ENCODE data around the gene RARS1.
"Not testable (repeated sequence)": the region's sequence is repeated elsewhere in the genome, so short reads cannot be mapped to it uniquely, and the experiment has no call there.

Gene RARS1

DNA sequence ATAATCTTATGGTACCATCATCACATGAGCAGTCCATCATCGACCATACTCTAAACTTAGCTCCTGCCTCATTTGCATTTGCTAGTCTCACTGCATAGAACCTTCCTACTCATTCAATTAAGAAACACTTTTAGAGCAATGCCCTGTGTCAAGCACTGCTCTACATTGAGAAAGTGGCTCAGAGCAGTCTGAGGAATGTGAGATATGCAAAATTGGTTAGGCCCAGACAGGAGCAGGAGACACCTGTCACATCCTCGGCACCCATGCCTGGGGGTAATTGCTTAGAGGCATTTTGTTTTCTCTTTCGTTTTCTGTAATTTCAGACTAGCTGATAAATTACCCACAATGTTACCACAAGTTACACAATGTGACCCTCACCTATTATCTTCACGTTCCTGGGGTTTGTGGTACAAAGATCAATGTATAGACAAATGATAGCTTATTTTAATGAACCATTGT is 4.9 kb upstream of the RARS1 start:
- DNase-seq (ENCODE audit: low read depth), result no peak

DNA sequence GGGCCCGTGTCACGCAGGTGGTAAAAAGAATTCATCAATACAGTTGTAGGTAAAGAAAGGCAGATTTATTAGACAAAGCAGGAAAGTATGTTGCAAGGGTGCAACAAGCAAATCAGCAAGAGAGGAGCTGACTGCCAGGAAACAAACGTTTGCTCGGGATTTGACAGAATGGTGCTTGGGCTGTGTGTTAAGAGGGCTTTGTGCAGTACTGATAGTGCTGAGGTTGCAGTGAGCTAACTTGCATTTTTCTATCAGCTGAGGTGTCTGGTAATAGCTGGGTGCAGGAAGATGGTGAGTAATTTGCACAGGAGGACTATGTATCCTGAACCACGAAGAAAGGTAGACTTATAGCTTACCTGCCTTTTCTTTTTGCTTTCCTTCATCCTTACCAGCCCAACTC is 3.9 kb upstream of the RARS1 start:
- no peak for DNase-seq (ENCODE audit: low read depth)

DNA sequence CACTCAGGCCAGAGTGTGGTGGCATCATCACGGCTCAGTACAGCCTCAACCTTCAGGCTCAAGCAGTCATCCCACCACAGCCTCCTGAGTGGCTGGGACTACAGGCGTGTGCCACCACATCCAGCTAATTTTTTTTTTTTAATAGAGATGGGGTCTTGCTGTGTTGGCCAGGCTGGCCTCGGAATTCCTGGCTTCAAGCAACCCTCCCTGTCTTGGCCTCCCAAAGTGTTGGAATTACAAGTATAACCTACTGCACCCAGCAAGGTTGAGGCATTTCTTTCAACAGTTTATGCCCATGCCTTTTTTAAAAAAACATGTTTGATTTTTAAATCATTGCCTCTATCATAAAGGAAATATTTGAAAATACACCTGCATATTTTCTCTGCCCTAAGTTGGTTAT is 2.8 kb downstream of the RARS1 start:
- DNase-seq (ENCODE audit: low read depth), result no peak

DNA sequence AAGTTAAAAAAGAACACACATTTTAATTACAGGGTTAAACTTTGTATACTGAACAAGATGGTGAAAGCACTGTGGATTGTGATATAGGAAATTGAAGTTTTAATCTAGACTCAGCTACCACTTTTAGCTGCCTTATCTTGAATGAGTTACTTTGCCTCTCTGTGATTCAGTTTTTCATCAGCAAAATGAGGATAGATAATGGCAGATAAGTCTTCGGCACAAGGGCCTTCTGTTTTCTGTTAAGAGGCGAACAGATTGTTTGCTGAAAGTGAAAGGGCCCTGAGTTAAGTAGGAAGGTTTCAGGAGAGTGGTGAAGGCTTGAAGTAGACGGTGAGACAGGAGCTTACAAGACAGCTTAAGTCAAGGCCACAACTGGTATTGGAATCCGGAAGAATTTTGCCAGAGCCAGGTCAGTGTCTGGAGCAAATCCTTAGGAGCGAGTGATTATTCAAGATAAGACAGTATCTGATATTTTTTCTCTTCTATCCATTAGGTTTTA is 7.8 kb downstream of the RARS1 start:
- DNase-seq (ENCODE audit: low read depth), result no peak

DNA sequence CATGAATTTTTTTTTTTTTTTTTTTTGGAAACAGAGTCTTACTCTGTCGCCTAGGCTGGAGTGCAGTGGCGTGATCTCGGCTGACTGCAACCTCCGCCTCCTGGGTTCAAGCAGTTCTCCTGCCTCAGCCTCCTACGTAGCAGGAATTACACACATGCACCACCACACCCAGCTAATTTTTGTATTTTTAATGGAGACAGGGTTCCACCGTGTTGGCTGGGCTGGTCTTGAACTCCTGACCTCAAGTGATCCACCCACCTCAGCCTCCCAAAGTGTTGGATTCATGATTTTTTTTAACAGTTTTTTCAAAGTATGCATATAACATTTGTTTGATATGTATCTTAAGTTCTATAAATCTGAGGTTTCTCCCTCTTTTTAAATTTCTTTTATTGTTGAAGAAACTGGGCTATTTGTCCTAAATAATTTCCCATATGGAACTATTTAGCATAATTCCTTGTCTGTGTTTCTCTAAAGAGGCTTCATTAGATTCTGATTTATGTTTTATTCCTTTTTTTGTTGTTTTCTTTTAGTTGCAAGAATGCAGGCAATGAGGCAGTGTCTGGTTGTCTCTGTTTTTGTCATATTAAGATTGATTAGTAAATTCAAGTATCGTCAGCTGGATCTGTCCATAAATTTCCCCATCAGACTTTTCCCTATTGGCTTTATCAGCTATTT is 16.4 kb downstream of the RARS1 start:
- DNase-seq (ENCODE audit: low read depth), result no peak

DNA sequence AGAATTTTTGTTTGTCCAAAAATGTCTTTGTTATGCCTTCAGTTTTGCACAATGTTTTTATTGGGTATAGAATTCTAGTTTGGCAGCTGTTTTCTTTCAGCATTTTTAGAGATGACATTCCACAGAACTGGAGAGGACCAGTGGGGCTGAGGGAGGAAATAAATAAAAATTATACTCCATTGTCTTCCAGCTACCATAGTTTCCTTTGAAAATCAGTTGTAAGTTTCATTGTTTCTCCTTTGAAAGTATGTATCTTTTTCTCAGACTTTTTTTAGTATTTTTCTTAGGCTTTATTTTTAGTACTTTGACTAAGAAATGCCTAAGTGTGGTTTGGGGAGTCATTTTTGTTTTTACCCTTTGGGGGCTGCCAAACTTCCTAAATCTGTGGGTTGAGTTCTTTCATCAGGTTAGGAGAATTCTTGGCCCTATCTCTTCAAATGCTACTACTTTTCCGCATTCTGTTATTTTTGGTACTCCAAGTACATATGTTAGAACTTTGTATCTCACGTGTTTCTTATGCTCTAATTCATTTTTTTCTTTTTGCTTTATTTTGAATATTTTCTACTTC is 27.7 kb downstream of the RARS1 start:
- DNase-seq (ENCODE audit: low read depth), result no peak

DNA sequence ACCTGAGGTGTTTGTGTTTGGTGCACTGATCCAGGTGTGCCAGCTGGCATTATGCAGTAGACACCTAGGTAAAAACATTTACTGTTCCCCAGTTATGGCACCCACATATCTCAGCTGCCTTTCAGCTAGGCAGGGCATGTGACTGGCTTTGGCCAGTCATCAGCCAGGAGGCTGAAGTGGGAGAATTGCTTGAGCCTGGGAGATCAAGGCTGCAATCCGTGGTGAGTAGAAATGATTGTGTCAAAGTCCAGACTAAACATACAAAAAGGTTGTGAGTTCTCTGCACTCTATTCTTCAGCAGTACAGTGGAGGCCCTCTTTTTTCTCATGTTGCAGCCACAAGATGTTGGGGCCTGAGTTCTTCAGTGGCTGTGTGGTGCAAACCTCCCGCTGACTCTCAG is 39.6 kb downstream of the RARS1 start:
- no peak for DNase-seq (ENCODE audit: low read depth)

DNA sequence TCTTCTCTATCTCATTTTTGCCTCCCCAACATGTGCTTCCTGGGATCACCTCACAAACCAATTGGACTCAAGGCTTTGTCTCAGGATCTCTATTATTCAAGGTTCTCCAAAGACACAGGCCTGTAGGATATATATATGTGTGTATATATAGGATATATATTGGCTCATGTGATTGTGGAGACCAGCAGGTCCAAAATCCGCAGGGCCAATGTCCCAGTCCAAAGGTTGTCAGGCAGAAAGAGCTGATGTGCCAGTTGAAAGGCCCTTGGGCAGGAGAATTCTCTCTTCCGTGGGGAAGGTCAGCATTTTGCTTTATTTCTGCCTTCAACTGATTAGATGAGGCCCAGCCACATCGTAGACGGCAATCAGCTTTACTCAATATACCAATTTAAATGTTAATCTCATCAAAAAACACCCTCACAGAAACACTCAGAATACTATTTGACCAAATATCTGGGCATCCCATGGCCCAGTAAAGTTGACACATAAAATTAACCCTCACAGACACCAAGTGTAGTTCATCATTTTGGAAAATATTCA is 41.6 kb downstream of the RARS1 start:
- no peak for DNase-seq (ENCODE audit: low read depth)

DNA sequence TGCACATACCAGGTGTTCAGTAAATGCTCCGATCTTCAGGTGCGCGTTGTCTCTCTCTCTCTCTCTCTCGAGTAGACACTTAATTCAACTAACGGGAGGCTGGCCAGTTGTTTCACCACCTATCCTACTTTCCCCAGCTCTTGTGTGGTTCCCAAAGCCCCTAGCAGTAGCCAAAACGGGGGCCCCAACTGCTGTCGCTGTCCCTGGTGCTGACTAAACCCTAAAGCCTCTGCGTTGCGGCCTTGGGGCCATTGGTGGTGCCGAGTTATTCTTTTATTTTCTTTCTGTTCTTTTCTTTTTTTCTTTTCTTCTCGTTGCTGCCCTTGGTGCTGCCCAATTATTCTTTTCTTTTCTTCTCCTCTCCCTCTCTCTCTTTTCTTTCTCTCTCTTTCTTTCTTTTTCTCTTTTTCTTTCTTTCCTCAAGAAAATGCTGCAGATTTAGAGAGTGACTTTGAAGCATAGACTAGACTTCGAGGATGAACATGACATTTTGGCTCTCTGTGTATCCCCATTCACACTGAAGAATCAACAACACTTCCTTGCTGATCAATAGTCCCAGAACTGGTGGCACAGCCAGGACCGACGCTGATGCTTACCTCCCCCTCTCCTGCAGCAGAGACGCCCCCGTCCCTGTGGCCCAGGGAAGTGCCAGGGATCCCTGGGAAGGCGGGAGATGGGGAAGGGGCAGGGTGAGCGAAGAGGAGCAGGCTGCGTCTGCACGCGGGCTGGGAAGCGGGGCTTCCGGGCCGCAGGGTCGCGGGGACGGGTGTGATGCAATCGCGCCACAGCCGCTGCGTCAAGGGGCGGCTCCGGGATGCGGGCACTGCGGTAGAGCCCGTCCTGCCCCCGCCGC is 42.5 kb downstream of the RARS1 start, which contains the start of gene FBLL1:
Gene FBLL1 (plus strand): TSS at position 785 of the 853 bp plus-strand sequence. CDS start 200 bp downstream, outside the sequence.
- no peak for DNase-seq (ENCODE audit: low read depth)

DNA sequence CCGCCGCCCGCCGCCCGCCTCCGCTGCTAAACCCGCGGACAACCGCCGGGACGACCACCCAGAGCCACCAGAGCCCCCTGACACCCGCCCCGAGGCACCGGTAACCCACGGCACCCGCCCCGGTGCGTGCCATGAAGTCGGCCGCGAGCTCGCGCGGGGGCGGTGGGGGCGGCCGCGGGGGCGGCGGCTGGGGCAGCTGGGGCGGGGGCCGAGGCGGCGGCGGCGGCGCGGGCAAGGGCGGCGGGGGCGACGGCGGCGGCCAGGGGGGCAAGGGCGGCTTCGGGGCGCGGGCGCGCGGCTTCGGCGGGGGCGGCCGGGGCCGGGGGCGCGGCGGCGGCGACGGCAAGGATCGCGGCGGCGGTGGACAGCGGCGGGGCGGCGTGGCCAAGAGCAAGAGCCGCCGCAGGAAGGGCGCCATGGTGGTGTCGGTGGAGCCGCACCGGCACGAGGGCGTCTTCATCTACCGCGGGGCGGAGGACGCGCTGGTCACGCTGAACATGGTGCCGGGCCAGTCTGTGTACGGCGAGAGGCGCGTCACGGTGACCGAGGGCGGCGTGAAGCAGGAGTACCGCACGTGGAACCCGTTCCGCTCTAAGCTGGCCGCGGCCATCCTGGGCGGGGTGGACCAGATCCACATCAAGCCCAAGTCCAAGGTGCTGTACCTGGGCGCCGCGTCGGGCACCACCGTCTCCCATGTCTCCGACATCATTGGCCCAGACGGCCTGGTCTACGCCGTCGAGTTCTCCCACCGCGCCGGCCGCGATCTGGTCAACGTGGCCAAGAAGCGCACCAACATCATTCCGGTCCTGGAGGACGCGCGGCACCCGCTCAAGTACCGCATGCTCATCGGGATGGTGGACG is 43.3 kb downstream of the RARS1 start:
- DNase-seq (ENCODE audit: low read depth), result no peak

DNA sequence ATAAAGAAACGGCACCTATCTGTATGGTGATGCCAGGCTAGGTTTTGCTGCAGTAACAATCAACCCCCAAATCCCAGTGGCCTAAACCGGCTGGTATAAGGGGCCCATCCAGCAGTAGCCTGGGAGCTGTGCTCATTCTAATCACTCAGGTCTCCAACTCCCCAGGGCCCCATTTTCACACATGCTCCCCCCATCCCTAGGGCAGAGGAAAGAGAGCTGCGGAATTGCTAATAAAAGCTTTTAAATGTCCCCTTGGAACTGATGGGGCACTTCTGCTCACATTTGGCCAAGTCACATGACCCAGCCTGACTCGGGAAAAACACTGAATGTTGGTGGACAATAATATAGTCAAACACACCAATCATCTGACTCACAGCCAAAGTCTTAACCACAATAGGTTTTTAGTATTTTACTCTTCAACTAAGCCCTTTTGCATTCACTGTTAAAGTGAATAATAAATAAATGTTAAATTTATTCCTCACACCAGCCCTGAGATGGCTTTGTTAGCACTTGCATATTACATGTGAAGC is 44.4 kb downstream of the RARS1 start:
- DNase-seq (ENCODE audit: low read depth), result no peak

DNA sequence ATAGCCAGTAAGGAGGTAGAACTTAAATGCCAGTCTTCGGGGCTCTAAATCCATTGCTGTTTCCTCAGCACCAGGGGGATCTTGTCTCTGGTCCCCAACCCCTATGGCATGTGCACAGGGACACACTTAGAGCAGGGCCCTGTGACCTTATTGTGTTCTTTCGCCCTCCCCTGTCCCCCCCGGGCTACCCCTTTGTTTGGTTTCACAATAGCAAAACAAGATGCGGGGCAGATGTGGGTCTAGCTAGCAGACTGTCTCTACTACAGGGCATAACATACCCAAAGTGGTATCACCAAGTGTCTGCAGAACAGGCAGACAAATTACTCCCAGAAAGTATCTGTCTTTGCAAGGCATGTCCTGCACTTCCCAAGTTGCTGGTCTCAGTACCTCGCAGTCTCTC is 44.9 kb downstream of the RARS1 start:
- no peak for DNase-seq (ENCODE audit: low read depth)

DNA sequence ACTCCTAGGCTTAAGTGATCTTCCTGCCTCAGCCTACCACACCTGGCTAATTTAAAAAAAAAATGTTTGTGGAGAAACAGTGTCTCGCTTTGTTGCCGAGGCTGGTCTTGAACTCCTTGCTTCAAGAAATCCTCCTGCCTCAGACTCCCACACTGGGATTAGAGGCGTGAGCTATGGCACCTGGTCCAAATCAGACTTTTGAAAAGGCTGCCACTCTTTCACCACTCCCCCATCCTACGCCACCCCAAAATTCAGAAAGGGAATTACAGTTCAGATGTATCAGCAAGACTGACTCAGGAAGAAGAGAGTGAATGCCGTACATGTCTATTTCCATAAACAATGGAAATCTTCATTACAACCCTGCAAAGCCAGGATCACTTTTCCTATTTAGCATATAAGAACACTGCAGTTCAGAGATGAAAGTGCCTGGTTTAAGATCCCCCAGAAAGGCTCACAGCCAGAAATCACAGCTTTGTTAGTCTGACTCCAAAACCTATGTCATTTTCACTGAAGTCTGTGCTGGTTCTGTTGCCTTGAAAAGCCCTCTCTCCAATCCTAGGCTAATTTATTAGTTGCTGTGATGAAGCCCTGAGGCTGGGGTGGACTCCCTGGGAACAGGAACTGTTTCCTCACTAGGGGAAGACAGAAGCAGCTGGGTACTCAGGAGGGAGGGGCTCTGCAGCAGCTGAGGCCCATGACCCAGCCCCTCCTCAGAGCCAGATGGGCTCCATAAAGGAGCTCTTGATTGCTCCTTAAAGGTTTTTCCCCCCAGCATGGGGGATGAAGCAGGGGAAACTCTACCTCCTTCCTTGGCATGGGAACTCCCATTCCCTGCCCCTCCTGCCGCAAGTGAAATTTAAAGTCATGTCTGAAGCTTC is 46.0 kb downstream of the RARS1 start:
- no peak for DNase-seq (ENCODE audit: low read depth)

DNA sequence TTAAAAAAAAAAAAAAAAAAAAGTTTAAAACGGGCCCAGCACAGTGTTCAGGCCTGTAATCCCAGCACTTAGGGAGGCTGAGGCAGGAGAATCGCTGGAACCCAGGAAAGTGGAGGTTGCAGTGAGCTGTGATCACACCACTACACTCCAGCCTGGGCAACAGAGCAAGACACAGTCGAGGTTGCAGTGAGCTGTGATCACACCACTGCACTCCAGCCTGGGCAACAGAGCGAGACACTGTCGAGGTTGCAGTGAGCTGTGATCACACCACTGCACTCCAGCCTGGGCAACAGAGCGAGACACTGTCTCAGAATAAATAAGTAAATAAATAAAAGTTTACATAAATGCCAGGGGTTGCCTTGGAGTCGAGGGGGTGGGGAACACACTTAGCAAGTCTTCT is 48.1 kb downstream of the RARS1 start:
- not testable (repeated sequence) for DNase-seq (ENCODE audit: low read depth)

DNA sequence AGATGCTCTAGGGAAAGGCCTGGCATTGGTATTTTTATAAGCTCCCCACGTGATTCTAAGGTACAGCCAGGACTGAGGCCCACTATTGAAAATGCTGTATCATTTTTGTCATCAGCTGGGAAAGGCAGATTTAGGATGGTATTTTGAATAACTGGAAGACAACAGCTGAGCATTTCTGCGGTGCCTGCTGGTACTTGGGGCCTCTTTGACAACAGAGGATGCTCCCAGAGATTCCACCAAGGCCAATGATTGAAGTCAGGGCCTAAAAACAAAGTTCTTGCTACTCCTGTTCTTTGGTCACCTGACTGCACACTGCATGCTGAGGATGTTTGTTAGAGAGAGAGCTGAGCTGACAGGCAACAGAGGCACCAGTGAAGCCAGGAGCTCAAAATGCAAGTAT is 50.9 kb downstream of the RARS1 start:
- no peak for DNase-seq (ENCODE audit: low read depth)

DNA sequence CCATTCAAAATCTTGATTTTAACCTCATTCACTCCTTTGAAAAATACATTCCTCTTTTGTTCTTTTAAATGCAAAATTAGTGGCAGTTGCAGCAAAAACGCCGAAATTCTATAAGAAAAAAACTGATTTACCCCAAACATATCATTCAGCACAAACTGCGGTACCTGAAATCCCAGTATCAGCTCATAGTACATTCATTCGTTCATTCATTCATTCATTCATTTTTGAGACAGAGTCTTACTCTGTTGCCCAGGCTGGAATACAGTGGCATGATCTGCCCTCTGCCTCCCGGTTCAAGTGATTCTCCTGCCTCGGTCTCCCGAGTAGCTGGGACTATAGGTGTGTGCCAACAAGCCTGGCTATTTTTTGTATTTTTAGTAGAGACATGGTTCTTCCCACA is 63.3 kb downstream of the RARS1 start:
- DNase-seq (ENCODE audit: low read depth), result no peak

DNA sequence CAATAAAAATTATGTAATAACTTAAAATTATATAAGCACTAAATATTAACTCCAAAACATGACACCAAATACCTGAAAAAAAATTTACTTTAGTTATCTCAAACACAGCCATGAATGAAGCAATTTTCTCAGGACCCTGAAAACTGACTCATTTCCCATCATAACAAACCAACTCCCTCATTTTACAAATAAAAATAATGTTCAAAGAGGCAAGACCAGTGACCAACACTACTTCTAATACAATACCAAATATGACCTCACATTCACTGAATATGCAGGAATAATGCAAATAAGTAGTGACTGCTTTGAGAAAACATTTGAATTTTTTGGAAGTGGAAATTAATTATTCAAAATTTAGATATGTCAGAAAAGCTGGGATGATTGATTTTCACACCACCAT is 64.4 kb downstream of the RARS1 start:
- no peak for DNase-seq (ENCODE audit: low read depth)

DNA sequence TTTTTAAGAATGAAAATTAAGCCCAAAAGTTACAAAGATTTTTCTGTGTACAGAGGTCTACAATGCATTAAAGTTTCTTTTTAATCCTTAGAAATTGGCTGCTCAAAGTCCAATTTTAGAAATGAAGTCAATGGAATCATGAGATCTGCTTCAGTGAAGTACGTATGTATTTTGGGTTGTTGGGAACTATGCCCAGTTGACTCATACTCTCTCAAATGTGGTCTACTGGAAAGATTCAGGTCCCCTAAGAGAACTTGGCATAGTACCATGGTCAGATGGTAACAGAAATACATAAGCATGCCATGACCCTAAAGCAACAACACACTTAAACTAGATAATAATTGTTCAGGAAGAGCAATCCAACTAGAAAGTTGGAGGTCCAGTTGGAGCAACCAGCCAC is 65.9 kb downstream of the RARS1 start:
- no peak for DNase-seq (ENCODE audit: low read depth)

DNA sequence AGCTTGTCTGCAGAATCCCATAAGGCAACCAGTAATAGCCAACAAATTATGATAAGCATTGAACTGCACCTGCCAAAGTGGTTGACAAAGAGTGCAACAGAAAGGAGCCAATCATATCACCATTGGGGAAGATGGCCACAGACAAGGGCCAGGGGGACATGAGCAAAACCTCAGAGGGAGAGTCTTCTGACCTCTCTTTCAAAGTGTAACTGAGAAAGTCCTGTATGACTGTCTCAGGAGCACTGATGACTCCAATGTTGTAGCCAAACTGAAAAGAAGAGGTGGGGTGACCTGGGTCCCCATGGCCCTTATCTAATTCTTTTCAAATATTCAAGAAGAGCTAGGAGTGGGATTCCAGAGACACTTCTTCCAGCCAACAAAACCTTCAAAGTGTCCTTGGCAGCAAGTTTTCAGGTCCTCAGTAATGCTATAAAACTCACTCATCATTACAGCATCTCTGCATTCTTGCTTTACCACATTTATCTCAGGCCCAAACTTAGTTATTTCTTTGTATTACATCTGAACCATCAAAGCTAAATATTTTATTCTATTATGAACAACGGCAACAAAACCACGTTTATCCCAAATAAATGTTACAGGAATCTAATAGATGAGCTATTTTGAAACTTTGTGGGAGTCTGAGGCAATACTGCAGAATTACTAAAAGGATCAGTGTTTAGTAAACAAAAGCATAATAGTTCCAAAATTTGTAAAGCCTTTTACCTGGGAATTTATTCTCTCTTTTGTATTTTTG is 67.3 kb downstream of the RARS1 start:
- no peak for DNase-seq (ENCODE audit: low read depth)

DNA sequence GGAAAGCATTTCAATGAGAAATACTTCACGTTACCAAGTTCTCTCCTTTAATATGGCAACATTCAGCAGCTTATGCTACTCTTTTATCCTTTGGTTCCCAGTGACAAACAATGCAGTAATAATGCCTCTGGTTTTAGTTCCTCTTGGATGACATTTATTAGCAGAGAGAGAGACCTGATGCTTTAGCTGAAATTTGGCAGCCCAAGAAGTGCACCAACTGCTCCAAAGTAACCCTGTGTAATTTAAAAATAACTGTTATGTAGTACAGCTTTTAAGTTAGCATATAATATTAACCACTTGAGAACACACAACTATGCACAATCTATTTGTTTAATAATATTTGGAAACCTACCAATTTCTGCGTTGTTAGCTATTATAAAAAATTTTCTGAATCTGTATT is 71.1 kb downstream of the RARS1 start:
- DNase-seq (ENCODE audit: low read depth), result no peak

Data from T follicular helper cell (primary cell).